Osteocyte (in vitro differentiated cells): ENCODE measurements around the gene BARX1. TPM values are rescaled to one million over a fixed set of nuclear protein-coding genes. Genes with fewer than 3 reads are reported as not detected.
"Not testable (repeated sequence)": the region's sequence is repeated elsewhere in the genome, so short reads cannot be mapped to it uniquely, and the experiment has no call there.

Experiments
- DNase-seq: peaks from one replicate; pipeline ENCODE4 v3.0.0; 2021; ENCODE audit warnings: mixed read lengths; ENCODE audit not compliant: unreplicated experiment; ENCODE audit errors: extremely low spot score
- H3K27ac Mint-ChIP-seq: one replicate; pipeline ENCODE4 v1.8.0; 2021; ENCODE audit warnings: mild to moderate bottlenecking, mixed read lengths; ENCODE audit not compliant: unreplicated experiment
- H3K27me3 Mint-ChIP-seq: one replicate; pipeline ENCODE4 v1.8.0; 2021; ENCODE audit warnings: mixed read lengths; ENCODE audit not compliant: unreplicated experiment
- H3K36me3 Mint-ChIP-seq: one replicate; pipeline ENCODE4 v1.8.0; 2021; ENCODE audit warnings: mixed read lengths; ENCODE audit not compliant: unreplicated experiment
- H3K4me1 Mint-ChIP-seq: one replicate; pipeline ENCODE4 v1.8.0; 2021; ENCODE audit warnings: mixed read lengths; ENCODE audit not compliant: unreplicated experiment
- H3K4me3 Mint-ChIP-seq: one replicate; pipeline ENCODE4 v1.8.0; 2021; ENCODE audit warnings: mild to moderate bottlenecking, moderate library complexity, mixed read lengths; ENCODE audit not compliant: unreplicated experiment
- H3K9me3 Mint-ChIP-seq: one replicate; pipeline ENCODE4 v1.8.0; 2021; ENCODE audit warnings: mixed read lengths; ENCODE audit not compliant: unreplicated experiment
- total RNA-seq: library from RNA; stranded (reverse); gene quantifications from 2 replicates; pipeline ENCODE4 v1.2.1, GENCODE V29; 2021
- TF ChIP-seq, protein P1 (sequence below): fragments of 200-600 bp; sonication (generic); IDR thresholded peaks from 2 replicates; pipeline ENCODE4 v1.5.0; 2021; ENCODE audit warnings: antibody characterized with exemption, mild to moderate bottlenecking, moderate library complexity

BARX1 gene
- total RNA-seq, 1 donor from 2014 or later: 2.2 TPM

DNA sequence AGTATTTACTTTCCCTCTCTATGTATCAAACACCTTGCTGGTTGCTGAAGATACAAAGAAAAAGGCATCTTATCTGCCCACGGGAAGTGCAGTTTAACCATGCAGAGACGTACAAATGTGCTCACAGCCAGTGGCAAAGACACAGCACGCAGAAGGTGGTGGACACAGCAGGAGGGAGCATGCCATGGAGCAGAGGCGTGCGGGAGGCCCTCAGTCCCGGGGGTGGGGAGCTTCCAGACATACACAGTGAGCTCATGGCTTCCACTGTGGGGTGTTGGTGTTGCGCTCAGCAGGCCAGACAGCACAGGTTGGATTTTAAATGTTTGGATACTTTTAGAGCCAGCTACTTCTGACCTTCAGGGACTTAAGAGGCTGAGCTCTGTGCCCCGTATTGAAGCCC, 8.8 kb upstream of the BARX1 start:
- Mint-ChIP-seq H3K4me1 (peaks cover 40% of the 10 kb centered on the region), H3K27me3 (peaks cover 24% of the 10 kb centered on the region), H3K27ac (no peak overlapping the region), H3K4me3 (no peak overlapping the region), H3K9me3 (no peaks in the 10 kb centered on the region), H3K36me3 (no peaks in the 10 kb centered on the region)
- DNase-seq: no peak
- TF ChIP-seq, protein P1, sequence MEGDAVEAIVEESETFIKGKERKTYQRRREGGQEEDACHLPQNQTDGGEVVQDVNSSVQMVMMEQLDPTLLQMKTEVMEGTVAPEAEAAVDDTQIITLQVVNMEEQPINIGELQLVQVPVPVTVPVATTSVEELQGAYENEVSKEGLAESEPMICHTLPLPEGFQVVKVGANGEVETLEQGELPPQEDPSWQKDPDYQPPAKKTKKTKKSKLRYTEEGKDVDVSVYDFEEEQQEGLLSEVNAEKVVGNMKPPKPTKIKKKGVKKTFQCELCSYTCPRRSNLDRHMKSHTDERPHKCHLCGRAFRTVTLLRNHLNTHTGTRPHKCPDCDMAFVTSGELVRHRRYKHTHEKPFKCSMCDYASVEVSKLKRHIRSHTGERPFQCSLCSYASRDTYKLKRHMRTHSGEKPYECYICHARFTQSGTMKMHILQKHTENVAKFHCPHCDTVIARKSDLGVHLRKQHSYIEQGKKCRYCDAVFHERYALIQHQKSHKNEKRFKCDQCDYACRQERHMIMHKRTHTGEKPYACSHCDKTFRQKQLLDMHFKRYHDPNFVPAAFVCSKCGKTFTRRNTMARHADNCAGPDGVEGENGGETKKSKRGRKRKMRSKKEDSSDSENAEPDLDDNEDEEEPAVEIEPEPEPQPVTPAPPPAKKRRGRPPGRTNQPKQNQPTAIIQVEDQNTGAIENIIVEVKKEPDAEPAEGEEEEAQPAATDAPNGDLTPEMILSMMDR: no peak

DNA sequence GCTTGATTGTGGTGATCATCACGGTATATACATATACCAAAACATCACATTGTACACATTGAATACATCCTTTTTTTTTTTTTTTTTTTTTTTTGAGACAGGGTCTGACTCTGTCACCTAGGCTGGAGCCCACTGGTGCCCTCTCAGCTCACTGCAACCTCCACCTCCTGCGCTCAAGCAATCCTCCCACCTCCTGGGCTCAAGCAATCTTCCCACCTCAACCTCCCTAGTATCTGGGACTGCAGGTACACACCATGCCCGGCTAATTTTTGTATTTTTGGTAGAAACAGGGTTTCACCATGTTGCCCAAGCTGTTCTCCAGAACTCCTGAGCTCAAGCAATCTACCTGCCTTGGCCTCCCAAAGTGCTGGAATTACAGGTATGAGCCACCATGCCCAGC, 8.3 kb upstream of the BARX1 start:
- H3K36me3 Mint-ChIP-seq, DNase-seq, H3K27ac Mint-ChIP-seq, H3K9me3 Mint-ChIP-seq, H3K4me3 Mint-ChIP-seq: not testable (repeated sequence)
- peaks cover 28% of the 10 kb centered on the region for H3K27me3 Mint-ChIP-seq
- H3K4me1 Mint-ChIP-seq: peaks cover 39% of the 10 kb centered on the region

- DNase-seq: no peak
- no peak overlapping the region for H3K4me3 Mint-ChIP-seq
- no peaks in the 10 kb centered on the region for H3K36me3 Mint-ChIP-seq
- H3K27me3 Mint-ChIP-seq: peaks cover 32% of the 10 kb centered on the region
- TF ChIP-seq, protein P1: peak; percentile 94
- H3K9me3 Mint-ChIP-seq: no peaks in the 10 kb centered on the region
- H3K27ac Mint-ChIP-seq: no peak overlapping the region
- H3K4me1 Mint-ChIP-seq: peaks cover 36% of the 10 kb centered on the region
Observed at GRCh38 chr9:93962561-93963440, 7.6 kb upstream of the BARX1 start.

- peaks cover 40% of the 10 kb centered on the region for H3K27me3 Mint-ChIP-seq
- TF ChIP-seq, protein P1: no peak
- peaks cover 36% of the 10 kb centered on the region for H3K4me1 Mint-ChIP-seq
- no peak for DNase-seq
- H3K36me3 Mint-ChIP-seq: no peaks in the 10 kb centered on the region
- H3K27ac Mint-ChIP-seq: no peak overlapping the region
- no peaks in the 10 kb centered on the region for H3K9me3 Mint-ChIP-seq
- H3K4me3 Mint-ChIP-seq: no peak overlapping the region
Observed at GRCh38 chr9:93962017-93962416, 6.9 kb upstream of the BARX1 start.

DNA sequence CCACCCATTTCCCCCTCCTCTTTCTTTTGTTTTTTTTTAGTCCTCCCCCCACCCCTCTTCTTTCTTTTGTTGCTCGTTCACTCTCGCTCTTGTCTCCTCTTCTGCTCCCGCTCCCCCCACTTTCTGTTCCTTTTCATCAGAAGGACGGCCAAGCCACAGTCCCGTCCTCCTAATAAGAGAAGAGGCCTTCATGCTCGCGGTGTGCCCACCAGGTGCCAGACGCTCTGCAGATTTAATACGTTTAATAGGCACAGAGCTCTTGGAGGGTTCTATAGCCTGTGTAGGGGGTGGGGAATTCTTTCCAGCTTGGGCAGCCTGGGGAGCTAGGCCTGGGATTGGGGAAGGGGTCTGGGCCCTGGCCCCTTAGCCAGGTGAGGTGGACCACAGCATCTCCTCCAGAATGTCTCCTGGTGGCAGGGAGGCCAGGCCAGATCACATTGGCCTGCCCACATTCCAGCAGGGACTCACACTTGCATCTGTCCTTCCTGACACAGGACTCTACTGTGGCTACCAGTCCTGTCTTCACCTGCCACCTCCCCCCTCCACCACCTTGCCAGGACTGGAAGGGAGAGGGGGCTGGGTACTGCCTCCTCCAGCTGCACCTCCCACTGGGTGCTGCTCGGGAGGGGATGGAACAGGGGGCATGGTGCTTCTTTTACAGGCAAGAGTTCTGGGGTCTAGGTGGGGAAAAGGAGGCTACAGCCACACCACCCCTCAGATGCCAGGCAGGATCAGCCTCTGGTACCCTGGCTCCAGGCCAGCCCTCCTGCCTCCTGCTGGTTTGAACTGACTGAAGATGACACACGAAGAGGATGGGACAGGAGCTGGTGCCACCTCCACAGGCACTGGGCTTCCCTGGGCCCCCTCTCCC, 6.1 kb upstream of the BARX1 start:
- Mint-ChIP-seq H3K4me3 (no peak overlapping the region), H3K27me3 (peaks cover 45% of the 10 kb centered on the region)
- no peak for DNase-seq

More for the DNA sequence above, 6.1 kb upstream of the BARX1 start:
- no peaks in the 10 kb centered on the region for H3K9me3 Mint-ChIP-seq
- TF ChIP-seq, protein P1: no peak
- peaks cover 36% of the 10 kb centered on the region for H3K4me1 Mint-ChIP-seq
- no peak overlapping the region for H3K27ac Mint-ChIP-seq
- no peaks in the 10 kb centered on the region for H3K36me3 Mint-ChIP-seq
